ENCODE results near the gene PPFIA2.

The PPFIA2 gene

GRCh38 chr12:81759190-81760051 lies at the start of gene PPFIA2:
Gene PPFIA2 (minus strand): TSS chr12:81759350.
- DNase-seq (ENCODE audit: low spot score): peak; percentile 4

GRCh38 chr12:81800298-81801148 lies 41.4 kb upstream of the PPFIA2 start:
- DNase-seq (ENCODE audit: low spot score): no peak

GRCh38 chr12:81798294-81798693 lies 39.1 kb upstream of the PPFIA2 start:
- no peak for DNase-seq (ENCODE audit: low spot score)

- DNase-seq (ENCODE audit: low spot score): no peak
Measured at GRCh38 chr12:81797100-81797499, 38.0 kb upstream of the PPFIA2 start.

- no peak for DNase-seq (ENCODE audit: low spot score)
Measured at GRCh38 chr12:81792666-81793065, 33.5 kb upstream of the PPFIA2 start.

GRCh38 chr12:81779216-81779615 lies 20.1 kb upstream of the PPFIA2 start:
- no peak for DNase-seq (ENCODE audit: low spot score)

- DNase-seq (ENCODE audit: low spot score): no peak
Measured at GRCh38 chr12:81778719-81779118, 19.6 kb upstream of the PPFIA2 start.

GRCh38 chr12:81758421-81759189 lies 545 bp downstream of the PPFIA2 start:
- peak; percentile 4 for DNase-seq (ENCODE audit: low spot score)

GRCh38 chr12:81757731-81758365 lies 1.3 kb downstream of the PPFIA2 start:
- DNase-seq (ENCODE audit: low spot score): no peak

- no peak for DNase-seq (ENCODE audit: low spot score)
Measured at GRCh38 chr12:81729781-81730180, 29.4 kb downstream of the PPFIA2 start.

- no peak for DNase-seq (ENCODE audit: low spot score)
Measured at GRCh38 chr12:81727391-81727790, 31.8 kb downstream of the PPFIA2 start.

- DNase-seq (ENCODE audit: low spot score): no peak
Measured at GRCh38 chr12:81726634-81727033, 32.5 kb downstream of the PPFIA2 start.

GRCh38 chr12:81723361-81723760 lies 35.8 kb downstream of the PPFIA2 start:
- no peak for DNase-seq (ENCODE audit: low spot score)

- DNase-seq (ENCODE audit: low spot score): no peak
Measured at GRCh38 chr12:81722004-81722403, 37.1 kb downstream of the PPFIA2 start.

GRCh38 chr12:81718616-81719015 lies 40.5 kb downstream of the PPFIA2 start:
- no peak for DNase-seq (ENCODE audit: low spot score)

- DNase-seq (ENCODE audit: low spot score): no peak
Measured at GRCh38 chr12:81712536-81712935, 46.6 kb downstream of the PPFIA2 start.

GRCh38 chr12:81705586-81705985 lies 53.6 kb downstream of the PPFIA2 start:
- DNase-seq (ENCODE audit: low spot score): no peak

- DNase-seq (ENCODE audit: low spot score): no peak
Measured at GRCh38 chr12:81699551-81699950, 59.6 kb downstream of the PPFIA2 start.

GRCh38 chr12:81692008-81692407 lies 67.1 kb downstream of the PPFIA2 start:
- no peak for DNase-seq (ENCODE audit: low spot score)

- no peak for DNase-seq (ENCODE audit: low spot score)
Measured at GRCh38 chr12:81683881-81684280, 75.3 kb downstream of the PPFIA2 start.

- DNase-seq (ENCODE audit: low spot score): no peak
Measured at GRCh38 chr12:81679614-81680013, 79.5 kb downstream of the PPFIA2 start.

- DNase-seq (ENCODE audit: low spot score): no peak
Measured at GRCh38 chr12:81670759-81671158, 88.4 kb downstream of the PPFIA2 start.
